Loucy (cell line): Measurements from ENCODE around the gene OR14I1.

ENCODE experiments used
- H2AFZ ChIP-seq: fragments of 200-600 bp; sonication (generic); 2 replicates; pipeline ENCODE4 v1.6.0; 2016; ENCODE audit warnings: antibody characterized with exemption, mild to moderate bottlenecking, low read length, moderate library complexity
- H3F3A ChIP-seq: fragments of 200-600 bp; 2 replicates; pipeline ENCODE4 v1.6.0; 2016; ENCODE audit warnings: antibody characterized with exemption, low read depth, mild to moderate bottlenecking
- H3K27me3 ChIP-seq: fragments of 200-600 bp; sonication (generic); 2 replicates; pipeline ENCODE4 v1.6.1; 2014; ENCODE audit warnings: low read length, mild to moderate bottlenecking; ENCODE audit not compliant: insufficient read depth, poor library complexity, severe bottlenecking
- H3K36me3 ChIP-seq: fragments of 200-600 bp; sonication (generic); 2 replicates; pipeline ENCODE4 v1.6.1; 2016; ENCODE audit warnings: low read length; ENCODE audit not compliant: insufficient read depth
- H3K4me1 ChIP-seq: fragments of 200-600 bp; sonication (generic); 2 replicates; pipeline ENCODE4 v1.5.1; 2014; ENCODE audit warnings: low read length, mild to moderate bottlenecking; ENCODE audit not compliant: insufficient read depth, poor library complexity, severe bottlenecking
- H3K4me2 ChIP-seq: fragments of 200-600 bp; sonication (generic); 2 replicates; pipeline ENCODE4 v1.6.0; 2014; ENCODE audit warnings: antibody characterized with exemption, low read length, low read depth, mild to moderate bottlenecking; ENCODE audit not compliant: poor library complexity, severe bottlenecking
- H3K4me3 ChIP-seq: fragments of 200-600 bp; sonication (generic); 2 replicates; pipeline ENCODE4 v1.5.1; 2014; ENCODE audit warnings: low read length, mild to moderate bottlenecking, mixed read lengths; ENCODE audit not compliant: poor library complexity, severe bottlenecking
- H3K79me2 ChIP-seq: fragments of 200-600 bp; sonication (generic); 2 replicates; pipeline ENCODE4 v1.6.1; 2014; ENCODE audit warnings: low read length; ENCODE audit not compliant: insufficient read depth
- H3K9ac ChIP-seq: fragments of 200-600 bp; sonication (generic); 2 replicates; pipeline ENCODE4 v1.6.0; 2014; ENCODE audit warnings: mild to moderate bottlenecking, low read depth, low read length, moderate library complexity; ENCODE audit not compliant: poor library complexity, severe bottlenecking
- H3K9me2 ChIP-seq: fragments of 200-600 bp; sonication (generic); replicated peaks from 2 replicates; pipeline ENCODE4 v1.6.1; 2016; ENCODE audit warnings: low read depth, low read length, mixed read lengths
- H3K9me3 ChIP-seq: fragments of 200-600 bp; sonication (generic); 2 replicates; pipeline ENCODE4 v1.6.1; 2014; ENCODE audit warnings: mild to moderate bottlenecking, antibody characterized with exemption, low read length, low read depth; ENCODE audit not compliant: insufficient read depth
- H4K20me1 ChIP-seq: fragments of 200-600 bp; sonication (generic); 2 replicates; pipeline ENCODE4 v1.6.0; 2014; ENCODE audit warnings: antibody characterized with exemption, low read length, mild to moderate bottlenecking; ENCODE audit not compliant: insufficient read depth, poor library complexity, severe bottlenecking
- EZH2phosphoT487 ChIP-seq: fragments of 200-600 bp; IDR thresholded peaks from 2 replicates; pipeline ENCODE4 v1.6.1; 2018; ENCODE audit warnings: antibody characterized with exemption, mild to moderate bottlenecking, moderate library complexity, borderline replicate concordance
- TF ChIP-seq, protein P1 (sequence below): fragments of 200-600 bp; sonication (generic); conservative IDR thresholded peaks from 2 replicates; pipeline ENCODE4 v1.5.1; 2014; ENCODE audit warnings: mild to moderate bottlenecking, antibody characterized with exemption, low read length

OR14I1 gene

DNA sequence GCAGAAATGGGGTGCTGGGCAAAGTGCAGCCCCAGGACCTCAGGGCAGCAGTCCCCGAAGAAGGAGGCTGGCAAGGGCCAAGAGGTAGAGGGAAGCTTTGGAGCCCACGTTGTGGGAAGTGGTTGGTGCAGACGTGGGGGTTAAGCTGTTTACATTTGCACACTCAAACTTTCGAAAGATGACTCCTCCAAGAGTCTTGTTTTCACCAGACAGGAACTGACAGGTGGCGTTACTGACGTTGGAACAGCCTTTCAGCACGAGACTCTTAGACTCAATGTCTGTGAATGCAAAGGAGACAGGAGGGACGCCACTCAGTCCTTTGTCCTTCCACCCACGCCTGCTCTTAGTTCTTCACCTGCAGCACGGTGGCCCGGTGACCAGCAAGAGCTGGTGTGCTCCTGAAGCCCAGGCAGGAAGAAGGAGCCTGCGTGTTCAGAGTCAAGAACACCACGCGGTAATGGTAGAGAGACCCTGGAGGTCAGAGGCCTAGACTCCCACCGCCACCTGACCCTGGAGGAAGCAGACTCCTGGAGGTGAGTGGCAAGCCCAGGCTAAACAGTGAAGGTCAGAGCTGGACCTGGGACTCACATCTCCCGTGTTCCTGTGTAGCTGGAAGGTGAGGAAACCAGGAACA, 37.1 kb upstream of the OR14I1 start:
- H2AFZ ChIP-seq = no peak overlapping the region
- H3K4me2 ChIP-seq = no peak overlapping the region
- H3K9ac ChIP-seq = no peak overlapping the region
- peaks cover 14% of the 10 kb centered on the region; the same call in 1 of the 2 replicates for H3K9me3 ChIP-seq
- TF ChIP-seq, protein P1, sequence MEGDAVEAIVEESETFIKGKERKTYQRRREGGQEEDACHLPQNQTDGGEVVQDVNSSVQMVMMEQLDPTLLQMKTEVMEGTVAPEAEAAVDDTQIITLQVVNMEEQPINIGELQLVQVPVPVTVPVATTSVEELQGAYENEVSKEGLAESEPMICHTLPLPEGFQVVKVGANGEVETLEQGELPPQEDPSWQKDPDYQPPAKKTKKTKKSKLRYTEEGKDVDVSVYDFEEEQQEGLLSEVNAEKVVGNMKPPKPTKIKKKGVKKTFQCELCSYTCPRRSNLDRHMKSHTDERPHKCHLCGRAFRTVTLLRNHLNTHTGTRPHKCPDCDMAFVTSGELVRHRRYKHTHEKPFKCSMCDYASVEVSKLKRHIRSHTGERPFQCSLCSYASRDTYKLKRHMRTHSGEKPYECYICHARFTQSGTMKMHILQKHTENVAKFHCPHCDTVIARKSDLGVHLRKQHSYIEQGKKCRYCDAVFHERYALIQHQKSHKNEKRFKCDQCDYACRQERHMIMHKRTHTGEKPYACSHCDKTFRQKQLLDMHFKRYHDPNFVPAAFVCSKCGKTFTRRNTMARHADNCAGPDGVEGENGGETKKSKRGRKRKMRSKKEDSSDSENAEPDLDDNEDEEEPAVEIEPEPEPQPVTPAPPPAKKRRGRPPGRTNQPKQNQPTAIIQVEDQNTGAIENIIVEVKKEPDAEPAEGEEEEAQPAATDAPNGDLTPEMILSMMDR = no peak
- TF ChIP-seq EZH2phosphoT487 = no peak
- H3K4me3 ChIP-seq = no peak overlapping the region
- H3K27me3 ChIP-seq = no peaks in the 10 kb centered on the region
- H3K4me1 ChIP-seq = no peaks in the 10 kb centered on the region
- no peaks in the 10 kb centered on the region for H3K79me2 ChIP-seq
- H3K36me3 ChIP-seq = no peaks in the 10 kb centered on the region
- no peaks in the 10 kb centered on the region for H3F3A ChIP-seq
- no peaks in the 10 kb centered on the region for H4K20me1 ChIP-seq
- H3K9me2 ChIP-seq = no peaks in the 10 kb centered on the region

DNA sequence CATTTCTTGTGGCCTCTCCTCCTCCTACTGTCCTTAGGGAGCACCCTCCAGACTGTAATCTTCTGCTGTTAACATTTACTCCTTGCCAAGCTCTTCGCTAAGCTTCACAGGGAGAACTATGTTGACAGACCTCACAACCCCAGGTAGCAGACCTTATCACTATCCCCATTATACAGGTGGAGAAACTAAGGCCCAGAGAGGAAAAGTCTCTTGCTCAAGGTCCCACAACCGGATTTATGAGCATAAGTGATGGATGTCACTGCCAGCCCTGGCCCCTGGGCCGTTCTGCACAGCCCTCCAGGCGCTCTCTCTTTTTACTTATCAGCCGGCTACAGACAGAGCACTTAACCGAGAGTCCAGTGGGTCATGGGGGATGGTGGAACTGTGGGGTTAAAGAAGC, 34.9 kb upstream of the OR14I1 start:
- Histone ChIP-seq H3K4me2 (no peak overlapping the region), H3K9me3 (peaks cover 17% of the 10 kb centered on the region; the same call in 1 of the 2 replicates), H3K9ac (no peak overlapping the region), H2AFZ (no peak overlapping the region), H3F3A (no peaks in the 10 kb centered on the region), H4K20me1 (no peaks in the 10 kb centered on the region), H3K9me2 (no peaks in the 10 kb centered on the region), H3K4me3 (no peak overlapping the region), H3K27me3 (no peaks in the 10 kb centered on the region), H3K36me3 (no peaks in the 10 kb centered on the region), H3K79me2 (no peaks in the 10 kb centered on the region), H3K4me1 (no peaks in the 10 kb centered on the region)
- no peak for TF ChIP-seq EZH2phosphoT487
- TF ChIP-seq, protein P1 = no peak

DNA sequence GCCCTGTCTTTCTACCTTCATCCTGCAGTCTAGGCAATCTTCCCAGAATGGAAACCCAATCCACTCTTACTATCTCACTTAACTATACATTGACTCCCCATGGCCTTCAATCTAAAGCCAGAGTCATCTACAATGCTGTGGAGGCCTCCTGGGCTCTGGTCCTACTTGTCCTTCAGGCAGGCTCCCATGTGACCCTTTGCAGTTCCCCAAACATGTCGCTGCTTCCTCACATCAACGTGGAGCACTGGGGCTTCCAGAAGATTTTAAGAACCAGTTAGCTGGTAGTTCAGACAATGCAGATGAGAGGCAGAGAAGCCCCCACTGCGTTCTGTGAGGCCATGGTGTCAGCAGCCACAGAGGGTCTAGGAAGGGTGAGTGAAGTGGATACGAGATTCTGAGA, 34.4 kb upstream of the OR14I1 start:
- H3K79me2 ChIP-seq = no peaks in the 10 kb centered on the region
- no peak overlapping the region for H3K4me3 ChIP-seq
- no peak overlapping the region for H3K4me2 ChIP-seq
- no peaks in the 10 kb centered on the region for H3F3A ChIP-seq
- H4K20me1 ChIP-seq = no peaks in the 10 kb centered on the region
- H2AFZ ChIP-seq = no peak overlapping the region
- no peaks in the 10 kb centered on the region for H3K9me2 ChIP-seq
- no peaks in the 10 kb centered on the region for H3K4me1 ChIP-seq
- H3K27me3 ChIP-seq = no peaks in the 10 kb centered on the region
- no peaks in the 10 kb centered on the region for H3K36me3 ChIP-seq
- no peak for TF ChIP-seq EZH2phosphoT487
- TF ChIP-seq, protein P1 = no peak
- no peak overlapping the region for H3K9ac ChIP-seq
- H3K9me3 ChIP-seq = peaks cover 17% of the 10 kb centered on the region; the same call in 1 of the 2 replicates
